SK-N-MC (cell line): Measurements from ENCODE around the gene WDFY3.

Experiments used
- EZH2 ChIP-seq: fragments of 200-600 bp; sonication (generic); IDR thresholded peaks from one replicate; pipeline ENCODE4 v1.6.1; 2017; ENCODE audit warnings: antibody characterized with exemption
- FOXP2 ChIP-seq: optimal IDR thresholded peaks from 2 replicates; pipeline ENCODE3; 2011; ENCODE audit warnings: mild to moderate bottlenecking, moderate library complexity; ENCODE audit not compliant: insufficient read depth; ENCODE audit errors: extremely low read length, control extremely low read depth
- POLR2AphosphoS5 ChIP-seq: IDR thresholded peaks from 2 replicates; pipeline ENCODE4 v1.6.1; 2012; ENCODE audit warnings: mild to moderate bottlenecking, low read depth, low read length, borderline replicate concordance

- TF ChIP-seq EZH2 (no peak), POLR2AphosphoS5 (no peak), FOXP2 (no peak)
Measured at GRCh38 chr4:84647312-84647884, 319.1 kb downstream of the WDFY3 start.
